NB4 (cell line): ENCODE data around the gene APEX2.
"Not testable (repeated sequence)": the region's sequence is repeated elsewhere in the genome, so short reads cannot be mapped to it uniquely, and the experiment has no call there.

Experiments
- CTCF ChIP-seq: IDR thresholded peaks from one replicate; pipeline ENCODE4 v1.5.1; 2012; ENCODE audit warnings: low read depth, low read length
- MYC ChIP-seq: IDR thresholded peaks from 2 replicates; pipeline ENCODE4 v1.6.1; 2011; ENCODE audit warnings: low read depth, low read length
- POLR2A ChIP-seq: IDR thresholded peaks from 2 replicates; pipeline ENCODE4 v1.6.1; 2011; ENCODE audit warnings: mild to moderate bottlenecking; ENCODE audit not compliant: insufficient read length; ENCODE audit errors: extremely low read depth
- TF ChIP-seq, protein P1 (sequence below): IDR thresholded peaks from 2 replicates; pipeline ENCODE4 v1.6.1; 2011; ENCODE audit warnings: low read depth, low read length

DNA sequence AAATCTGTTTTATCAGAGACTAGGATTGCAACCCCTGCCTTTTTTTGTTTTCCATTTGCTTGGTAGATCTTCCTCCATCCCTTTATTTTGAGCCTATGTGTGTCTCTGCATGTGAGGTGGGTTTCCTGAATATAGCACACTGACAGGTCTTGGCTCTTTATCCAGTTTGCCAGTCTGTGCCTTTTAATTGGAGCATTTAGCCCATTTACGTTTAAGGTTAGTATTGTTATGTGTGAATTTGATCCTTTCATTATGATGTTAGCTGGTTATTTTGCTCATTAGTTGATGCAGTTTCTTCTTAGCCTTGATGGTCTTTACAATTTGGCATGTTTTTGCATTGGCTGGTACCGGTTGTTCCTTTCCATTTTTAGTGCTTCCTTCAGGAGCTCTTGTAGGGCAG, 50.4 kb downstream of the APEX2 start:
- not testable (repeated sequence) for TF ChIP-seq CTCF, POLR2A, MYC
- TF ChIP-seq, protein P1, sequence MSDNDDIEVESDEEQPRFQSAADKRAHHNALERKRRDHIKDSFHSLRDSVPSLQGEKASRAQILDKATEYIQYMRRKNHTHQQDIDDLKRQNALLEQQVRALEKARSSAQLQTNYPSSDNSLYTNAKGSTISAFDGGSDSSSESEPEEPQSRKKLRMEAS: not testable (repeated sequence)
